Bronchial epithelial cell (primary cell): ENCODE data around the gene TRIM41. TPM values are rescaled to one million over a fixed set of nuclear protein-coding genes. Genes with fewer than 3 reads are reported as not detected.
A peak's percentile ranks its signal among the peaks of the same experiment; 100 is the strongest.

ENCODE experiments used
- DNase-seq: peaks from one replicate; pipeline ENCODE4 v3.0.0-alpha.2; 2010; ENCODE audit warnings: low read depth
- FAIRE-seq: peaks from 2 replicates; lab custom pipeline; 2011; peaks lifted over from hg19 to GRCh38; lab: Jason Lieb, UNC
- H3K27me3 ChIP-seq: 2 replicates; pipeline ENCODE4 v1.5.1; 2011; ENCODE audit warnings: low read length; ENCODE audit not compliant: control insufficient read depth, insufficient read depth
- H3K36me3 ChIP-seq: 2 replicates; pipeline ENCODE4 v1.5.1; 2011; ENCODE audit warnings: low read length; ENCODE audit not compliant: control insufficient read depth, insufficient read depth
- H3K4me3 ChIP-seq: 2 replicates; pipeline ENCODE4 v1.5.1; 2011; ENCODE audit warnings: mild to moderate bottlenecking, low read depth, low read length, control low read depth
- CTCF ChIP-seq: IDR thresholded peaks from 2 replicates; pipeline ENCODE4 v1.5.1; 2011; ENCODE audit warnings: mild to moderate bottlenecking, moderate library complexity, low read length, control low read depth, inconsistent platforms; ENCODE audit not compliant: insufficient read depth, severe bottlenecking
- total RNA-seq: library from RNA; depleted of rRNA; stranded (reverse); fragments of >200 nt; gene quantifications from 2 replicates; pipeline ENCODE4 v1.2.1, GENCODE V29; 2014

TRIM41 gene
- total RNA-seq, 1 donor from 2014 or later, result 10.3 TPM

GRCh38 chr5:181182651-181183050, 40.4 kb upstream of the TRIM41 start:
- DNase-seq, result no peak
- TF ChIP-seq CTCF, result no peak

GRCh38 chr5:181184845-181185216, 38.2 kb upstream of the TRIM41 start:
- DNase-seq (no peak), FAIRE-seq (no peak)
- H3K36me3 ChIP-seq, result no peaks in the 10 kb centered on the region
- no peak for TF ChIP-seq CTCF
- H3K27me3 ChIP-seq, result no peaks in the 10 kb centered on the region
- H3K4me3 ChIP-seq, result peak overlapping the region; percentile 50

More at GRCh38 chr5:181182651-181183050, 40.4 kb upstream of the TRIM41 start:
- Histone ChIP-seq H3K27me3 (no peaks in the 10 kb centered on the region), H3K36me3 (no peaks in the 10 kb centered on the region), H3K4me3 (no peak overlapping the region)
- no peak for FAIRE-seq

- no peaks in the 10 kb centered on the region for H3K27me3 ChIP-seq
- no peaks in the 10 kb centered on the region for H3K36me3 ChIP-seq
- H3K4me3 ChIP-seq, result no peak overlapping the region
- TF ChIP-seq CTCF, result no peak
- FAIRE-seq, result no peak
- no peak for DNase-seq
Observed at GRCh38 chr5:181185560-181185959, 37.5 kb upstream of the TRIM41 start.

DNA sequence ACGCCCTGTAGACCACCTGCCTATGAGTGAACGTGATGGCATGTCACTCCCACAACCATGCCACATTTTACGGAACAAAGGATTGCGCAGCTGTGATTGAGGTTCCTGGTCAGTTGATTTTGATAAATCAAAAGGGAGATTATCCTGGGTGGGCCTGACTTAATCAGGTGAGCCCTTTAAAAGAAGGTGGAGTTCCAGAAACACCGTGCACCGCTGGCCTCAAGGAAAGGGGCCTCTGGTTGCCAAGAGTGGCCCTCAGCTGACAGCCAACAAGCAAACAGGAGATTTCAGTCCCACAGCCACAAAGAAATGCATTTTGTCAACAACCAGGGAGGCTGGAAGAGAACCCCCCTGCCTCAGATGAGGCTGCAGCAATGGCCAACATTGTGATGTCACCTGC, 37.1 kb upstream of the TRIM41 start:
- TF ChIP-seq CTCF, result no peak
- no peak overlapping the region for H3K4me3 ChIP-seq
- H3K36me3 ChIP-seq, result no peaks in the 10 kb centered on the region
- DNase-seq (no peak), FAIRE-seq (no peak)
- no peaks in the 10 kb centered on the region for H3K27me3 ChIP-seq

DNA sequence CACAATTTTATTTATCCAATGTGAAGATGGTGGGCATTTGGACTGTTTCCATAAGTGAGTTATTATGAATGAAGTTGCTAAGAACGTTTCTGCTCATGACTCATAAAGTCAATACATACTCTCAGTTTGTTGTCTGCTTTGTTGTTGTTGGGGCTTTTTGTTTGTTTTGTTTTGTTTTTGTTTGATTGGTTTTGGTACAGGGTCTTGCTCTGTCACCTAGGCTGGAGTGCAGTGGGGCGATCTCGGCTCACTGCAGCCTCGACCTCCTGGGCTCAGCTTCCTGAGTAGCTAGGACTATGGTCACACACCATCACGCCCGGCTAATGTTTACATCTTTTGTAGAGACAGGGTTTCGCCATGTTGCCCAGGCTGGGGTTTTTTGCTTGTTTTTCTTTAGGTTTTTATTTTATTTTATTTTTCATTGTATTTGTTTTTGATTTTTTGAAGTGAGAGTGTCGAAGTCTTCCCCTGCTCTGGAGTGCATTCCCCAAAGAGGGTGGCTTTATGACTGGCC, 36.0 kb upstream of the TRIM41 start:
- Histone ChIP-seq H3K36me3 (no peaks in the 10 kb centered on the region), H3K4me3 (peak overlapping the region; percentile 3), H3K27me3 (no peaks in the 10 kb centered on the region)
- DNase-seq, result no peak
- no peak for TF ChIP-seq CTCF
- FAIRE-seq, result no peak
